Esophagus squamous epithelium (tissue), 5 donors: ENCODE data around the gene RYR1. TPM values are rescaled to one million over a fixed set of nuclear protein-coding genes. Genes with fewer than 3 reads are reported as not detected.
"Not testable (repeated sequence)": the region's sequence is repeated elsewhere in the genome, so short reads cannot be mapped to it uniquely, and the experiment has no call there.

Experiments
- DNase-seq: peaks from one replicate; lab custom pipeline; 2025; lab: John Stamatoyannopoulos, UW
- H3K27ac ChIP-seq, 4 donors: fragments of 200-600 bp; sonication (generic); one replicate each; pipeline ENCODE4 v1.5.1; 2016 to 2019; ENCODE audit warnings: mild to moderate bottlenecking in 1 of 4
- H3K27me3 ChIP-seq, 4 donors: fragments of 200-600 bp; sonication (generic); 1 replicate in 3 of 4; 2 replicates in 1 of 4; pipeline versions ENCODE4 v1.5.1 to v1.6.0; 2017 to 2021; ENCODE audit warnings: antibody characterized with exemption in 1 of 4
- H3K36me3 ChIP-seq, 3 donors: fragments of 200-600 bp; sonication (generic); one replicate each; pipeline ENCODE4 v1.5.1; 2016 to 2019
- H3K4me1 ChIP-seq, 3 donors: fragments of 200-600 bp; sonication (generic); one replicate each; pipeline ENCODE4 v1.5.1; 2017 to 2019
- H3K4me3 ChIP-seq, 4 donors: fragments of 200-600 bp; sonication (generic); 1 replicate in 3 of 4; 2 replicates in 1 of 4; pipeline ENCODE4 v1.5.1; 2016 to 2019; ENCODE audit warnings: mild to moderate bottlenecking in 2 of 4, moderate library complexity in 1 of 4
- H3K9me3 ChIP-seq, 3 donors: fragments of 200-600 bp; sonication (generic); one replicate each; pipeline ENCODE4 v1.5.1; 2016 to 2019
- CTCF ChIP-seq, 6 experiments: fragments of 450-650 bp in 4 of 6; fragments of 200-600 bp in 2 of 6; sonication (generic) in 2 of 6; IDR thresholded peaks; one replicate each; pipeline ENCODE4 v1.5.1; 2016 to 2019; ENCODE audit warnings: antibody characterized with exemption in 6 of 6, mild to moderate bottlenecking in 4 of 6, moderate library complexity in 4 of 6
- POLR2A ChIP-seq, 4 donors: fragments of 450-650 bp; IDR thresholded peaks; one replicate each; pipeline ENCODE4 v1.6.1; 2017; ENCODE audit warnings: antibody characterized with exemption in 4 of 4, mild to moderate bottlenecking in 4 of 4, moderate library complexity in 3 of 4
- WGBS, 2 donors: methylation state at CpG; one replicate each; pipeline ENCODE4 v1.1.5; 2018; 5-methylcytosine and 5-hydroxymethylcytosine counted together
- intact Hi-C: fragments of 100-400 bp; cut with DNase I; formaldehyde crosslinking; loops from one replicate; pipeline ENCODE4 v1.15.0; 2022
- total RNA-seq, 4 donors: library from RNA; depleted of rRNA; stranded (reverse); fragments of >200 nt; gene quantifications; one replicate each; pipeline ENCODE4 v1.1.0, GENCODE V29; 2016
- donor health status: DM: yes; HTN: yes; CAD: no.

RYR1 gene
- total RNA-seq, 4 donors from 2014 or later: 11.2 to 18.3 (median 13.8) TPM

DNA sequence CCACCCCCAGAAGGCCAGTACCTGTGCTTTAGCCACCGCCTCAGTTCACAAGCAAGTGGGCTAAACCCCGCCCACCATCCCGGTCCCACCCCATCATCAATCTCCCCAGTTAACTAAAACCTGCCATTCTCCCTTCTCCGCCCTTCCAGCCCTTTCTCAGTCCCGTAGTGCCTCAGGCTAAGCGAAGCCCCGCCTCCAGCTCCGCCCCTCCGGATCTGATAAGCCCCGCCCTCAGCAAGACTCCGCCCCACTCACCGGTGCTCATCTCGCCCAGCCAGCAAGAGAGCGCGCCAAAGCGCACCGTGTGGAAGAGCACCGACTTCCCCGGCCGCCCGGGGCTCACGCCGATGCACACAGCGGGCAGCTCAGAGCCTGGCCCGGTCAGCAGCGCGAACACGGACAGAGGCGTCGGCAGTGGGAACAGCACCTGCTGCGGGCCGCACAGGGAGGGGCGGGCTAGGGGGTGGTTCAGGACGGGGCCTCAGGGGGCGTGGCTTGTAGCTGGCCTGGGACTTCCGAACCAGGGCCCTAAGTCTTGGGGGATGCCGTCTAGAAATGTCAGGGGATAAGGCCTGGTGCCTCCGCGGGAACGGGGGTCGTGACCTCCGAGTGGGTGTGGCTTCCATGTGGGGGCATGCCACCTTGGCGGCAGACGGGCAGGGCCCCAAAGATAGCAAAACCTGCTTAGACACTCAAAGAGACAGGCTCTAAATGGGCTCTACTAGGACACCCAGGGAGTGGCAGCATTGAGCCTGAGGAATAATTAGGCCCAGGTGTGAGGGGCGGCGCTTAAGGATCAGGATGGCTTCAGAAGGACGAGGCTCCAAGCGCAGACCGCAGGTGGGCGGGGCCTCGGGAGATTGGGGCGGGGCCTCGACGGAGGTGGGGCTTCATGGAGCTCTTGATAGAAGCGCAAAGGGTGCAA lies 162.8 kb downstream of the RYR1 start:
- Histone ChIP-seq H3K9me3 (no peaks in the 10 kb centered on the region), H3K36me3 (no peaks in the 10 kb centered on the region), H3K27ac (peak overlapping the region in 2 of 4 donors; percentile 15 to 31), H3K4me3 (peak overlapping the region in 3 of 4 donors; percentile 12 to 52 (median 29)), H3K4me1 (peaks cover 5 to 14% (median 5%) of the 10 kb centered on the region in 3 donors), H3K27me3 (peaks cover 0 to 21% (median 0%) of the 10 kb centered on the region in 4 donors)
- DNase-seq: no peak
- intact Hi-C loops: no loop called here
- no peak for TF ChIP-seq POLR2A (IDR thresholded peaks at IDR 0.05)
- no peak for TF ChIP-seq CTCF (IDR thresholded peaks at IDR 0.05)
- 21 to 26% methylated on average over 11 to 20 of the region's 55 CpGs for WGBS, 2 donors

DNA sequence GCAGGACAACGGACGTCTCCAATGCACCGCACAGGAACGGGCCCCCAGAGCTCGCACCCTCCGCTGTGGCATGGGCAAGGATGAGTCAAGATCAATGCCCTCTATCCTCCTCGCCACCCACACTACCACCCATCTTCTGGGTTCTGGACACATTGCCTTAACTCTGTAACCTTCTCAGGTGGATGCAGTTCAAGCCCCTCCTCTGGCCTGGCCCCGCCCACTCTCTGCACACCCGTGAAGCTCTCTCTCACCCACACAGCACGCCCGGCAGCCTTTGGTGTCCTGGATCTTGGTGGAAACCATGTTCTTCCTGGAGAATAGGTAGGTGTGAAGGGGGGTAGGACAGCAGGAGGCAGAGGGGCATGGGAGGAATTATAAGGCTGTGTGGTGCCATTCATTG lies 163.6 kb downstream of the RYR1 start:
- H3K27ac ChIP-seq: no peak overlapping the region
- no peak for DNase-seq
- TF ChIP-seq CTCF (IDR thresholded peaks at IDR 0.05): no peak
- TF ChIP-seq POLR2A (IDR thresholded peaks at IDR 0.05): no peak
- no peaks in the 10 kb centered on the region for H3K36me3 ChIP-seq
- peaks cover 5 to 14% (median 5%) of the 10 kb centered on the region in 3 donors for H3K4me1 ChIP-seq
- no peak overlapping the region for H3K4me3 ChIP-seq
- intact Hi-C loops: no loop called here
- peaks cover 0 to 21% (median 0%) of the 10 kb centered on the region in 4 donors for H3K27me3 ChIP-seq
- H3K9me3 ChIP-seq: no peaks in the 10 kb centered on the region
- 81 to 86% methylated on average over 10 of the region's 11 CpGs for WGBS, 2 donors

DNA sequence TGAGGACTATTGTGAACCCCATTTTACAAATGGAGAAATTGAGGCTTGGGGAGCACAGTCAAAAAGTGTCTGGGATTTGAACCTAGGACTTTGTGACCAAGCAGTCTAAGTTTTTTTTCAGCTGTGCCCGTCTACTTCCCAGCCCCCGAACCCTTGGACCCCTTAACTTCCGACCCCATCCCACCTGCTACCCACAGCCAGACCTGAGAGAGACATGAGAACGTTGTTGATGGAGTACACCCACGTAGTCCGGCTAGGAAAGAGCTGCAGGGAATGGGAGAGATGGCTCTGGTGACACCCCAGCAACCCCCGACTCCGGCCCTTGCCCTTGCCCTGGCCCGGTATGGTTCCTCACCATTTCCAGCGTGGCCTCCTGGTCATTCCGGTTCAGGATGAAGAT lies 166.2 kb downstream of the RYR1 start:
- no peak overlapping the region for H3K27ac ChIP-seq
- H3K4me3 ChIP-seq: no peak overlapping the region
- peaks cover 5 to 14% (median 5%) of the 10 kb centered on the region in 3 donors for H3K4me1 ChIP-seq
- no peak for DNase-seq
- H3K27me3 ChIP-seq: peaks cover 0 to 9% (median 0%) of the 10 kb centered on the region in 4 donors
- TF ChIP-seq POLR2A (IDR thresholded peaks at IDR 0.05) (no peak), CTCF (IDR thresholded peaks at IDR 0.05) (no peak)
- H3K9me3 ChIP-seq: no peaks in the 10 kb centered on the region
- 88 to 90% methylated on average over 10 to 11 of the region's 11 CpGs for WGBS, 2 donors
- no peaks in the 10 kb centered on the region for H3K36me3 ChIP-seq
- intact Hi-C loops: no loop called here

GRCh38 chr19:38602856-38603255 lies 169.4 kb downstream of the RYR1 start:
- WGBS, 2 donors: 90 to 96% methylated on average over 5 of the region's 5 CpGs
- H3K27ac ChIP-seq, DNase-seq, H3K4me3 ChIP-seq, H3K9me3 ChIP-seq, H3K4me1 ChIP-seq, H3K27me3 ChIP-seq, intact Hi-C loops, H3K36me3 ChIP-seq: not testable (repeated sequence)

DNA sequence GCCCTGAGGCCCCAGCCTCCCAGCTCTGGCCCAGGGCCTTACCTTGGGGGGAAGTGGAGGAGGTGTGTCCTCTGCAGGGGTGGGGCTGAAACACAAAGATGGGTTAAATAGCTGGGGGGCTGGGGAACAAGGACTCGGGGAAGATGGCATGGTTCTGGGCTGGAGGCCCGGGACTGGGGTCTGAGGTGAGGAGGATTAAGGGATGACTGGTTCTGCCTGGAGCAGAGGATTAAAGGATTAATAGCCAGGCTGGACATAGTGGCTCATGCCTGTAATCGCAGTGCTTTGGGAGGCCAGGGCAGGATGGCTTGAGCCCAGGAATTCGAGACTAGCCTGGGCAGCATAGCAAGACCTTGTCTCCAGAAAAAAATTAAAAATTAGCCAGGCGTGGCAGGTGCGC lies 172.6 kb downstream of the RYR1 start:
- Histone ChIP-seq H3K27me3 (no peaks in the 10 kb centered on the region), H3K27ac (no peak overlapping the region), H3K4me1 (no peaks in the 10 kb centered on the region), H3K4me3 (no peak overlapping the region), H3K9me3 (no peaks in the 10 kb centered on the region), H3K36me3 (no peaks in the 10 kb centered on the region)
- DNase-seq: no peak
- intact Hi-C loops: no loop called here
- TF ChIP-seq POLR2A (IDR thresholded peaks at IDR 0.05): no peak
- no peak for TF ChIP-seq CTCF (IDR thresholded peaks at IDR 0.05)
- WGBS, 2 donors: 55 to 78% methylated on average over 4 to 6 of the region's 6 CpGs
